Measurements from ENCODE around the gene CEP43.

CEP43 gene

GRCh38 chr6:167027308-167027707, 28.1 kb downstream of the CEP43 start:
- Histone ChIP-seq H4K8ac (ENCODE audit: low read length) (no peak overlapping the region), H2AK5ac (ENCODE audit: low read length, severe bottlenecking) (no peak overlapping the region), H3K4ac (ENCODE audit: low read depth in 1 of 2, low read length in 2 of 2) (no peak overlapping the region), H2BK12ac (ENCODE audit: low read length in 2 of 2) (no peak overlapping the region), H3K18ac (ENCODE audit: low read depth in 1 of 2, low read length in 2 of 2) (no peak overlapping the region), H2BK15ac (ENCODE audit: low read depth, poor library complexity, severe bottlenecking) (no peak overlapping the region), H2BK5ac (ENCODE audit: low read depth, low read length, poor library complexity, severe bottlenecking) (no peak overlapping the region), H3K36me3 (ENCODE audit: control insufficient read depth in 1 of 2, insufficient read depth in 2 of 2, low read depth in 1 of 2, low read length in 2 of 2) (peaks cover 38 to 81% of the 10 kb centered on the region in 2 experiments), H2AFZ (ENCODE audit: low read depth, low read length) (no peak overlapping the region), H4K91ac (ENCODE audit: low read length) (no peak overlapping the region), H3K14ac (ENCODE audit: low read length in 2 of 2) (no peak overlapping the region), H3K4me3 (ENCODE audit: insufficient read depth in 1 of 2, low read depth in 1 of 2, low read length in 2 of 2) (no peak overlapping the region), H3K4me1 (ENCODE audit: control insufficient read depth, insufficient read depth, low read depth, low read length) (peaks cover 1% of the 10 kb centered on the region), H3K79me1 (replicated peaks; ENCODE audit: low read length, poor library complexity, severe bottlenecking) (peaks cover 26% of the 10 kb centered on the region), H3K27ac (ENCODE audit: low read length, poor library complexity, severe bottlenecking) (no peak overlapping the region), H2BK120ac (ENCODE audit: low read depth, low read length) (no peak overlapping the region), H3K23ac (ENCODE audit: low read length in 2 of 2) (no peak overlapping the region), H3K4me2 (ENCODE audit: low read length, poor library complexity, severe bottlenecking) (no peak overlapping the region), H3K9ac (ENCODE audit: low read length) (no peak overlapping the region), H3K9me3 (ENCODE audit: control insufficient read depth, low read length) (no peaks in the 10 kb centered on the region), H3K27me3 (ENCODE audit: control insufficient read depth in 1 of 2, insufficient read depth in 1 of 2, low read length in 2 of 2) (no peaks in the 10 kb centered on the region)
- WGBS, result 94% methylated on average over 2 of the region's 3 CpGs
- no peak for DNase-seq

DNA sequence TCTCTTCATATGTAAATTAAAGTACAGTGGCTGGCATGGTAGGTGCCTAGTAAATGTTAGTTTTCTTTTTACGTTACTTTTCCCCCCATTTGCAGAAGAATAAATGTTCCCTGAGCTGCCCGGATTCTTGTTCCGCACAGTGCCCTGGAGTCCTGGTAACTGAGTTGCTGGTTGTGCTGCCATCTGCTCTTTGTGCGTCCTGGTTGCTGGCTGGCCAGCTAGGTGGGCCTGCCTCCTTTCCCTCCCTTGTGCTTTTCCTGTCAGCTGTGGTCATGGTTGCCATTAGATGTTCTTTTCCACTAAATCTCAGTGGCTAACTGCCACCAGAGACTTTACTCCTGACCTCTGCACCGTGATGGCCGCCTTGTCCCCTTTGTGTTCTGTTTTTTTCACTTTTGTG, 28.6 kb downstream of the CEP43 start:
- WGBS, result 94% methylated on average over 6 of the region's 6 CpGs
- H3K14ac ChIP-seq (ENCODE audit: low read length in 2 of 2), result no peak overlapping the region
- H3K36me3 ChIP-seq (ENCODE audit: control insufficient read depth in 1 of 2, insufficient read depth in 2 of 2, low read depth in 1 of 2, low read length in 2 of 2), result peaks cover 37 to 79% of the 10 kb centered on the region in 2 experiments
- no peak for DNase-seq
- no peak overlapping the region for H2AK5ac ChIP-seq (ENCODE audit: low read length, severe bottlenecking)
- no peak overlapping the region for H4K8ac ChIP-seq (ENCODE audit: low read length)
- no peak overlapping the region for H2AFZ ChIP-seq (ENCODE audit: low read depth, low read length)
- H3K18ac ChIP-seq (ENCODE audit: low read depth in 1 of 2, low read length in 2 of 2), result no peak overlapping the region
- H3K23ac ChIP-seq (ENCODE audit: low read length in 2 of 2), result no peak overlapping the region
- no peak overlapping the region for H2BK12ac ChIP-seq (ENCODE audit: low read length in 2 of 2)
- H3K79me1 ChIP-seq (replicated peaks; ENCODE audit: low read length, poor library complexity, severe bottlenecking), result peaks cover 24% of the 10 kb centered on the region
- peaks cover 1% of the 10 kb centered on the region for H3K4me1 ChIP-seq (ENCODE audit: control insufficient read depth, insufficient read depth, low read depth, low read length)
- H3K27ac ChIP-seq (ENCODE audit: low read length, poor library complexity, severe bottlenecking), result no peak overlapping the region
- no peak overlapping the region for H3K4ac ChIP-seq (ENCODE audit: low read depth in 1 of 2, low read length in 2 of 2)
- no peak overlapping the region for H3K4me3 ChIP-seq (ENCODE audit: insufficient read depth in 1 of 2, low read depth in 1 of 2, low read length in 2 of 2)
- H2BK5ac ChIP-seq (ENCODE audit: low read depth, low read length, poor library complexity, severe bottlenecking), result no peak overlapping the region
- H3K9ac ChIP-seq (ENCODE audit: low read length), result no peak overlapping the region
- H2BK15ac ChIP-seq (ENCODE audit: low read depth, poor library complexity, severe bottlenecking), result no peak overlapping the region
- no peaks in the 10 kb centered on the region for H3K9me3 ChIP-seq (ENCODE audit: control insufficient read depth, low read length)
- H4K91ac ChIP-seq (ENCODE audit: low read length), result no peak overlapping the region
- H3K27me3 ChIP-seq (ENCODE audit: control insufficient read depth in 1 of 2, insufficient read depth in 1 of 2, low read length in 2 of 2), result no peaks in the 10 kb centered on the region
- no peak overlapping the region for H3K4me2 ChIP-seq (ENCODE audit: low read length, poor library complexity, severe bottlenecking)
- no peak overlapping the region for H2BK120ac ChIP-seq (ENCODE audit: low read depth, low read length)

- H3K14ac ChIP-seq (ENCODE audit: low read length in 2 of 2), result no peak overlapping the region
- H3K4ac ChIP-seq (ENCODE audit: low read depth in 1 of 2, low read length in 2 of 2), result no peak overlapping the region
- H4K91ac ChIP-seq (ENCODE audit: low read length), result no peak overlapping the region
- no peak overlapping the region for H2BK15ac ChIP-seq (ENCODE audit: low read depth, poor library complexity, severe bottlenecking)
- no peak overlapping the region for H3K23ac ChIP-seq (ENCODE audit: low read length in 2 of 2)
- peak; percentile 28 for DNase-seq
- no peak overlapping the region for H4K8ac ChIP-seq (ENCODE audit: low read length)
- H3K9me3 ChIP-seq (ENCODE audit: control insufficient read depth, low read length), result no peaks in the 10 kb centered on the region
- no peak overlapping the region for H2AFZ ChIP-seq (ENCODE audit: low read depth, low read length)
- H3K4me3 ChIP-seq (ENCODE audit: insufficient read depth in 1 of 2, low read depth in 1 of 2, low read length in 2 of 2), result no peak overlapping the region
- H3K27me3 ChIP-seq (ENCODE audit: control insufficient read depth in 1 of 2, insufficient read depth in 1 of 2, low read length in 2 of 2), result no peaks in the 10 kb centered on the region
- peaks cover 1% of the 10 kb centered on the region for H3K4me1 ChIP-seq (ENCODE audit: control insufficient read depth, insufficient read depth, low read depth, low read length)
- no peak overlapping the region for H2BK12ac ChIP-seq (ENCODE audit: low read length in 2 of 2)
- WGBS, result 61% methylated on average over 9 of the region's 11 CpGs
- H3K27ac ChIP-seq (ENCODE audit: low read length, poor library complexity, severe bottlenecking), result no peak overlapping the region
- H3K9ac ChIP-seq (ENCODE audit: low read length), result no peak overlapping the region
- H2AK5ac ChIP-seq (ENCODE audit: low read length, severe bottlenecking), result no peak overlapping the region
- peaks cover 41 to 71% of the 10 kb centered on the region in 2 experiments for H3K36me3 ChIP-seq (ENCODE audit: control insufficient read depth in 1 of 2, insufficient read depth in 2 of 2, low read depth in 1 of 2, low read length in 2 of 2)
- peak overlapping the region in 1 of 2 experiments; percentile 61 for H3K18ac ChIP-seq (ENCODE audit: low read depth in 1 of 2, low read length in 2 of 2)
- H2BK5ac ChIP-seq (ENCODE audit: low read depth, low read length, poor library complexity, severe bottlenecking), result no peak overlapping the region
- no peak overlapping the region for H3K4me2 ChIP-seq (ENCODE audit: low read length, poor library complexity, severe bottlenecking)
- no peak overlapping the region for H2BK120ac ChIP-seq (ENCODE audit: low read depth, low read length)
- H3K79me1 ChIP-seq (replicated peaks; ENCODE audit: low read length, poor library complexity, severe bottlenecking), result peaks cover 15% of the 10 kb centered on the region
These were observed 31.2 kb downstream of the CEP43 start for GRCh38 chr6:167030222-167031072.

DNA sequence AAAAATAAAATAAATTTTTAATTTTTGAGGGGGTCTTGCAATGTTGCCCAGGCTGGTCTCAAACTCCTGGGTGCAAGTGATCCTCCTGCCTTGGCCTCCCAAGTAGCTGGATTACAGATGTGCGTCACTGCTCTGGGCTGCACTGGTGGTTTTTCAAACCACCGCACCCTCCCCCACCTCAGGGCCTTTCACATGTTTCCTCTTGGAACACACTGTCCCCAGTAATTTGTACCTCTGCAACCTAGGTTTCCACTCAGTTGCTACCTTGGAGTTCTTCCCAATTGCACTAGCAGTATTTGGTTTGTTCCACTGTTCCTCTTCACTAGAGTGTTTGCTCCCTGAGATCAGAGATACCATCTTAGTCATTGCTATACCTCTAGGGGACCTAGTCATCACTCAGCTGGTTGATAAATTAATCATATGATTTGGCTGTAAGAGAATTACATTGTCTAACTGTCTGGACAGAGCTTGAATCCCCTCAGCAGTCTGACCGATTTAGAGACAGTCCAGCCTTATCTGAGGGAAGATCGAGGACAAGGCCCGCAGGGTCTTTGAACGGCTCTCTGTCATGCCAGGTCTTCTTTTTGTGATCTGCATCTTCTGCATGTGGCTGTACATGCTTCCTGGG, 32.0 kb downstream of the CEP43 start:
- H2AK5ac ChIP-seq (ENCODE audit: low read length, severe bottlenecking), result no peak overlapping the region
- no peak overlapping the region for H2AFZ ChIP-seq (ENCODE audit: low read depth, low read length)
- no peak overlapping the region for H3K4me3 ChIP-seq (ENCODE audit: insufficient read depth in 1 of 2, low read depth in 1 of 2, low read length in 2 of 2)
- H3K18ac ChIP-seq (ENCODE audit: low read depth in 1 of 2, low read length in 2 of 2), result no peak overlapping the region
- peak overlapping the region; percentile 53 for H4K91ac ChIP-seq (ENCODE audit: low read length)
- H4K8ac ChIP-seq (ENCODE audit: low read length), result no peak overlapping the region
- H3K9ac ChIP-seq (ENCODE audit: low read length), result no peak overlapping the region
- no peak overlapping the region for H3K27ac ChIP-seq (ENCODE audit: low read length, poor library complexity, severe bottlenecking)
- no peak overlapping the region for H3K14ac ChIP-seq (ENCODE audit: low read length in 2 of 2)
- no peak overlapping the region for H2BK12ac ChIP-seq (ENCODE audit: low read length in 2 of 2)
- H3K4ac ChIP-seq (ENCODE audit: low read depth in 1 of 2, low read length in 2 of 2), result no peak overlapping the region
- no peak overlapping the region for H2BK120ac ChIP-seq (ENCODE audit: low read depth, low read length)
- H3K79me1 ChIP-seq (replicated peaks; ENCODE audit: low read length, poor library complexity, severe bottlenecking), result peaks cover 18% of the 10 kb centered on the region
- H3K27me3 ChIP-seq (ENCODE audit: control insufficient read depth in 1 of 2, insufficient read depth in 1 of 2, low read length in 2 of 2), result no peaks in the 10 kb centered on the region
- peaks cover 43 to 72% of the 10 kb centered on the region in 2 experiments for H3K36me3 ChIP-seq (ENCODE audit: control insufficient read depth in 1 of 2, insufficient read depth in 2 of 2, low read depth in 1 of 2, low read length in 2 of 2)
- no peak overlapping the region for H2BK15ac ChIP-seq (ENCODE audit: low read depth, poor library complexity, severe bottlenecking)
- H3K23ac ChIP-seq (ENCODE audit: low read length in 2 of 2), result no peak overlapping the region
- no peak overlapping the region for H2BK5ac ChIP-seq (ENCODE audit: low read depth, low read length, poor library complexity, severe bottlenecking)
- no peak overlapping the region for H3K4me2 ChIP-seq (ENCODE audit: low read length, poor library complexity, severe bottlenecking)
- no peaks in the 10 kb centered on the region for H3K9me3 ChIP-seq (ENCODE audit: control insufficient read depth, low read length)
- peaks cover 1% of the 10 kb centered on the region for H3K4me1 ChIP-seq (ENCODE audit: control insufficient read depth, insufficient read depth, low read depth, low read length)
- DNase-seq, result no peak
- 98% methylated on average over 6 of the region's 6 CpGs for WGBS
